ENCODE data around the gene DPH7.
A peak's percentile ranks its signal among the peaks of the same experiment; 100 is the strongest.
"Not testable (repeated sequence)": the region's sequence is repeated elsewhere in the genome, so short reads cannot be mapped to it uniquely, and the experiment has no call there.

DPH7 gene

GRCh38 chr9:137578518-137579258 is at the start of gene DPH7:
TSS of gene DPH7 (minus strand) at chr9:137578925. CDS start at chr9:137578777, 148 bp downstream.
- DNase-seq = peak; percentile 73

- DNase-seq = not testable (repeated sequence)
Observed at GRCh38 chr9:137627406-137627805, 48.7 kb upstream of the DPH7 start.

- no peak for DNase-seq
Observed at GRCh38 chr9:137626464-137626863, 47.7 kb upstream of the DPH7 start.

GRCh38 chr9:137622211-137622610 is 43.5 kb upstream of the DPH7 start:
- not testable (repeated sequence) for DNase-seq

- DNase-seq = no peak
Observed at GRCh38 chr9:137621131-137621757, 42.5 kb upstream of the DPH7 start.

- DNase-seq = no peak
Observed at GRCh38 chr9:137620581-137620980, 41.9 kb upstream of the DPH7 start.

- no peak for DNase-seq
Observed at GRCh38 chr9:137620048-137620405, 41.3 kb upstream of the DPH7 start.

GRCh38 chr9:137619240-137620047 is 40.7 kb upstream of the DPH7 start:
- DNase-seq = no peak

- DNase-seq = peak; percentile 78
Observed at GRCh38 chr9:137618105-137619067, 39.7 kb upstream of the DPH7 start, which contains the start of gene EHMT1. TSS of gene EHMT1 (plus strand) at chr9:137619005. CDS start at chr9:137619029, 24 bp downstream.

GRCh38 chr9:137615387-137615871 is 36.7 kb upstream of the DPH7 start:
- no peak for DNase-seq

- no peak for DNase-seq
Observed at GRCh38 chr9:137614631-137615386, 36.1 kb upstream of the DPH7 start.

GRCh38 chr9:137613738-137614523 is 35.2 kb upstream of the DPH7 start:
- DNase-seq = no peak

GRCh38 chr9:137613259-137613658 is 34.5 kb upstream of the DPH7 start:
- DNase-seq = no peak

GRCh38 chr9:137612741-137613142 is 34.0 kb upstream of the DPH7 start:
- DNase-seq = no peak

GRCh38 chr9:137611623-137612609 is 33.2 kb upstream of the DPH7 start:
- DNase-seq = no peak

GRCh38 chr9:137610944-137611343 is 32.2 kb upstream of the DPH7 start:
- DNase-seq = no peak

GRCh38 chr9:137607141-137607857 is 28.6 kb upstream of the DPH7 start:
- DNase-seq = no peak

- DNase-seq = no peak
Observed at GRCh38 chr9:137606734-137607138, 28.0 kb upstream of the DPH7 start.
